Right lobe of liver (tissue), 4 donors: Measurements from ENCODE around the gene RPEL1.

Experiments
- POLR2A ChIP-seq: fragments of 450-650 bp; IDR thresholded peaks from one replicate; pipeline ENCODE4 v1.6.1; 2017; ENCODE audit warnings: antibody characterized with exemption, mild to moderate bottlenecking
- TF ChIP-seq, protein P1 (sequence below), 4 donors: fragments of 200-600 bp in 3 of 4; fragments of 450-650 bp in 1 of 4; IDR thresholded peaks; one replicate each; pipeline versions ENCODE4 v1.5.1 to v1.8.0; 2016 to 2022; ENCODE audit warnings: antibody characterized with exemption in 4 of 4, mild to moderate bottlenecking in 2 of 4
- donor health status: DM: no; HTN: no; CAD: no.
- donor health status: DM: no; HTN: no; CAD: no.
- donor health status: DM: no; HTN: yes; CAD: no.

DNA sequence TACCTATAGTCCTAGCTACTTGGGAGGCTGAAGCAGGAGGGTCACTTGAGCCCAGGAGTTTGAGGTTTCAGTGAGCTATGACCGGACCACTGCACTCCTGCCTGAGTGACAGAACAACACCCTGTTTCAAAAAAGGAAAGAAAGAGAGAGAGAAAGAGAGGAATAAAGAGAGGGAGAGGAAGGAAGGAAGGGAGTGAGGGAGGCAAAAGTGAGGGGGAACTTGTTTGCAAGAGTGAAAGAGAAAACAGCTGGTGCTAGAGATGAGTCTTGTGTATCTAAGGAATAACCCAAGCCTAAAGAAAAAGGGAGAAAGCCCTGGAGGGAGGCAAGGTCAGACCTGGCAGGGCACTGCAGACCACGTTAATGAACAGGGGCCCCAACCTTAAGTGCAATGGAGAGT is 47.8 kb upstream of the RPEL1 start:
- TF ChIP-seq, protein P1, sequence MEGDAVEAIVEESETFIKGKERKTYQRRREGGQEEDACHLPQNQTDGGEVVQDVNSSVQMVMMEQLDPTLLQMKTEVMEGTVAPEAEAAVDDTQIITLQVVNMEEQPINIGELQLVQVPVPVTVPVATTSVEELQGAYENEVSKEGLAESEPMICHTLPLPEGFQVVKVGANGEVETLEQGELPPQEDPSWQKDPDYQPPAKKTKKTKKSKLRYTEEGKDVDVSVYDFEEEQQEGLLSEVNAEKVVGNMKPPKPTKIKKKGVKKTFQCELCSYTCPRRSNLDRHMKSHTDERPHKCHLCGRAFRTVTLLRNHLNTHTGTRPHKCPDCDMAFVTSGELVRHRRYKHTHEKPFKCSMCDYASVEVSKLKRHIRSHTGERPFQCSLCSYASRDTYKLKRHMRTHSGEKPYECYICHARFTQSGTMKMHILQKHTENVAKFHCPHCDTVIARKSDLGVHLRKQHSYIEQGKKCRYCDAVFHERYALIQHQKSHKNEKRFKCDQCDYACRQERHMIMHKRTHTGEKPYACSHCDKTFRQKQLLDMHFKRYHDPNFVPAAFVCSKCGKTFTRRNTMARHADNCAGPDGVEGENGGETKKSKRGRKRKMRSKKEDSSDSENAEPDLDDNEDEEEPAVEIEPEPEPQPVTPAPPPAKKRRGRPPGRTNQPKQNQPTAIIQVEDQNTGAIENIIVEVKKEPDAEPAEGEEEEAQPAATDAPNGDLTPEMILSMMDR (IDR thresholded peaks at IDR 0.05): no peak
- TF ChIP-seq POLR2A: no peak
